Left ventricle myocardium inferior (tissue), 1 donor: Measurements from ENCODE around the gene NANOS3. TPM values are rescaled to one million over a fixed set of nuclear protein-coding genes. Genes with fewer than 3 reads are reported as not detected.

ENCODE experiments used
- DNase-seq: peaks from one replicate; pipeline ENCODE4 v3.0.0-alpha.2; 2020
- H3K27ac ChIP-seq: fragments of 200-600 bp; replicated peaks from 2 replicates; pipeline ENCODE4 v1.8.0; 2021
- H3K27me3 ChIP-seq: fragments of 200-600 bp; 2 replicates; pipeline ENCODE4 v1.8.0; 2021; ENCODE audit warnings: low read depth
- H3K36me3 ChIP-seq: fragments of 200-600 bp; 2 replicates; pipeline ENCODE4 v1.8.0; 2021
- H3K4me1 ChIP-seq: fragments of 200-600 bp; 2 replicates; pipeline ENCODE4 v1.8.0; 2021
- H3K4me3 ChIP-seq: fragments of 200-600 bp; 2 replicates; pipeline ENCODE4 v1.8.0; 2021; ENCODE audit warnings: mild to moderate bottlenecking, moderate library complexity
- H3K9me3 ChIP-seq: fragments of 200-600 bp; replicated peaks from 2 replicates; pipeline ENCODE4 v1.8.0; 2021
- CTCF ChIP-seq: fragments of 200-600 bp; IDR thresholded peaks from 2 replicates; pipeline ENCODE4 v1.8.0; 2021; ENCODE audit warnings: antibody characterized with exemption, mild to moderate bottlenecking, borderline replicate concordance
- intact Hi-C: fragments of 100-400 bp; cut with micrococcal nuclease; formaldehyde crosslinking; loops from one replicate; pipeline ENCODE4 v1.11.0; 2022
- total RNA-seq: library from RNA; stranded (reverse); fragmentation: NEBNext Ultra II Directional; extraction: Animal tissue kit (Norgen Biotek cat#: 25700); gene quantifications from one replicate; pipeline ENCODE4 v1.2.1, GENCODE V29; 2021
- donor health status: DM: no; HTN: yes; CAD: no; lungs with severe emphysema.

The NANOS3 gene
- total RNA-seq, 1 donor from 2014 or later = 1.3 TPM

GRCh38 chr19:13833330-13834243 is 43.3 kb upstream of the NANOS3 start:
- H3K36me3 ChIP-seq = peaks cover 37% of the 10 kb centered on the region
- intact Hi-C loops = no loop called here
- H3K9me3 ChIP-seq = no peaks in the 10 kb centered on the region
- peaks cover 66% of the 10 kb centered on the region for H3K4me1 ChIP-seq
- no peaks in the 10 kb centered on the region for H3K27me3 ChIP-seq
- H3K4me3 ChIP-seq = peak overlapping the region; percentile 51
- H3K27ac ChIP-seq = peak overlapping the region; percentile 99
- TF ChIP-seq CTCF = peak; percentile 46
- peak; percentile 96 for DNase-seq

- Histone ChIP-seq H3K9me3 (no peaks in the 10 kb centered on the region), H3K4me3 (peak overlapping the region; percentile 51), H3K36me3 (peaks cover 37% of the 10 kb centered on the region), H3K4me1 (peaks cover 70% of the 10 kb centered on the region), H3K27ac (peak overlapping the region; percentile 99), H3K27me3 (no peaks in the 10 kb centered on the region)
- intact Hi-C loops = no loop called here
- no peak for TF ChIP-seq CTCF
- no peak for DNase-seq
Measured at GRCh38 chr19:13834244-13835069, 42.5 kb upstream of the NANOS3 start.

- DNase-seq = peak; percentile 62
- H3K27ac ChIP-seq = peak overlapping the region; percentile 99
- intact Hi-C loops = no loop called here
- TF ChIP-seq CTCF = no peak
- H3K36me3 ChIP-seq = peaks cover 28% of the 10 kb centered on the region
- H3K27me3 ChIP-seq = no peaks in the 10 kb centered on the region
- peak overlapping the region; percentile 94 for H3K4me3 ChIP-seq
- peaks cover 84% of the 10 kb centered on the region for H3K4me1 ChIP-seq
- no peaks in the 10 kb centered on the region for H3K9me3 ChIP-seq
Measured at GRCh38 chr19:13835791-13836723, 40.9 kb upstream of the NANOS3 start.

- Histone ChIP-seq H3K27ac (peak overlapping the region; percentile 99), H3K9me3 (no peaks in the 10 kb centered on the region), H3K27me3 (no peaks in the 10 kb centered on the region), H3K4me3 (peak overlapping the region; percentile 94), H3K4me1 (peaks cover 89% of the 10 kb centered on the region), H3K36me3 (peaks cover 27% of the 10 kb centered on the region)
- no peak for TF ChIP-seq CTCF
- DNase-seq = no peak
- intact Hi-C loops = no loop called here
Measured at GRCh38 chr19:13838435-13839129, 38.4 kb upstream of the NANOS3 start.
